Neural cell (in vitro differentiated cells): ENCODE data around the gene FCHO1. TPM values are rescaled to one million over a fixed set of nuclear protein-coding genes. Genes with fewer than 3 reads are reported as not detected.

Experiments
- H2AFZ ChIP-seq: fragments of 200-600, 300-800 bp; sonication (generic), shearing (Covaris generic); 2 replicates; pipeline ENCODE4 v1.6.0; 2014; ENCODE audit warnings: low read depth, mild to moderate bottlenecking, antibody characterized with exemption, low read length, moderate library complexity
- H3F3A ChIP-seq: fragments of 200-600 bp; shearing (Covaris generic); 2 replicates; pipeline ENCODE4 v1.6.1; 2016; ENCODE audit warnings: mild to moderate bottlenecking, moderate library complexity, mixed read lengths, antibody characterized with exemption, low read length; ENCODE audit not compliant: insufficient read depth, poor library complexity, severe bottlenecking
- H3K27ac ChIP-seq: fragments of 200-600, 300-800 bp; sonication (generic), shearing (Covaris generic); 2 replicates; pipeline ENCODE4 v1.5.1; 2014; ENCODE audit warnings: mild to moderate bottlenecking, low read length, moderate library complexity
- H3K27me3 ChIP-seq: fragments of 300-800, 200-600 bp; sonication (generic), shearing (Covaris generic); 2 replicates; pipeline ENCODE4 v1.6.0; 2014; ENCODE audit warnings: mild to moderate bottlenecking, low read depth, low read length, moderate library complexity; ENCODE audit not compliant: insufficient read depth
- H3K36me3 ChIP-seq: fragments of 300-800, 200-600 bp; sonication (generic), shearing (Covaris generic); 2 replicates; pipeline ENCODE4 v1.5.1; 2014; ENCODE audit warnings: mild to moderate bottlenecking, antibody characterized with exemption, low read length, moderate library complexity; ENCODE audit not compliant: insufficient read depth
- H3K4me2 ChIP-seq: fragments of 300-800, 200-600 bp; sonication (generic), shearing (Covaris generic); 2 replicates; pipeline ENCODE4 v1.6.0; 2014; ENCODE audit warnings: mild to moderate bottlenecking, low read length
- H3K4me3 ChIP-seq: fragments of 300-800, 200-600 bp; sonication (generic), shearing (Covaris generic); 2 replicates; pipeline ENCODE4 v1.5.1; 2014; ENCODE audit warnings: mild to moderate bottlenecking, low read length, moderate library complexity
- H3K79me2 ChIP-seq: fragments of 200-600 bp; shearing (Covaris generic); replicated peaks from 2 replicates; pipeline ENCODE4 v1.6.0; 2014; ENCODE audit warnings: mild to moderate bottlenecking, low read length, moderate library complexity; ENCODE audit not compliant: insufficient read depth
- H3K9ac ChIP-seq: fragments of 300-800, 200-600 bp; sonication (generic), shearing (Covaris generic); 2 replicates; pipeline ENCODE4 v1.6.1; 2016; ENCODE audit warnings: mild to moderate bottlenecking, low read length, mixed read lengths
- H3K9me2 ChIP-seq: fragments of 200-600 bp; shearing (Covaris generic); 2 replicates; pipeline ENCODE4 v1.6.1; 2016; ENCODE audit warnings: mild to moderate bottlenecking, low read length, mixed read lengths; ENCODE audit not compliant: insufficient read depth
- H3K9me3 ChIP-seq: fragments of 200-600, 300-800 bp; sonication (generic), shearing (Covaris generic); 2 replicates; pipeline ENCODE4 v1.6.1; 2016; ENCODE audit warnings: mild to moderate bottlenecking, mixed run types, low read length, moderate library complexity, mixed read lengths
- H4K20me1 ChIP-seq: fragments of 200-600 bp; shearing (Covaris generic); 2 replicates; pipeline ENCODE4 v1.6.1; 2016; ENCODE audit warnings: mild to moderate bottlenecking, mixed run types; ENCODE audit not compliant: insufficient read depth
- CTCF ChIP-seq: fragments of 450-650 bp; IDR thresholded peaks from 2 replicates; pipeline ENCODE4 v1.5.1; 2014; ENCODE audit warnings: antibody characterized with exemption, mild to moderate bottlenecking, moderate library complexity; ENCODE audit not compliant: poor library complexity, severe bottlenecking
- EP300 ChIP-seq: fragments of 450-650 bp; conservative IDR thresholded peaks from 2 replicates; pipeline ENCODE4 v1.6.1; 2014; ENCODE audit warnings: antibody characterized with exemption, mild to moderate bottlenecking, moderate library complexity; ENCODE audit not compliant: poor library complexity, severe bottlenecking
- EZH2 ChIP-seq: fragments of 200-600, 300-800 bp; shearing (Covaris generic), sonication (generic); IDR thresholded peaks from 2 replicates; pipeline ENCODE4 v1.6.1; 2014; ENCODE audit warnings: antibody characterized with exemption, low read length, borderline replicate concordance, mild to moderate bottlenecking; ENCODE audit not compliant: insufficient read depth, poor library complexity, severe bottlenecking
- MXI1 ChIP-seq: fragments of 450-650 bp; conservative IDR thresholded peaks from 2 replicates; pipeline ENCODE4 v1.6.1; 2014; ENCODE audit warnings: antibody characterized with exemption, mild to moderate bottlenecking; ENCODE audit not compliant: poor library complexity, severe bottlenecking
- POLR2AphosphoS5 ChIP-seq: IDR thresholded peaks from 2 replicates; pipeline ENCODE4 v1.6.1; 2012
- RAD21 ChIP-seq: fragments of 450-650 bp; conservative IDR thresholded peaks from 2 replicates; pipeline ENCODE4 v1.6.1; 2014; ENCODE audit warnings: antibody characterized with exemption, mild to moderate bottlenecking, moderate library complexity
- REST ChIP-seq: IDR thresholded peaks from 2 replicates; pipeline ENCODE4 v1.6.1; 2012; ENCODE audit warnings: borderline replicate concordance
- SMC3 ChIP-seq: fragments of 450-650 bp; conservative IDR thresholded peaks from 2 replicates; pipeline ENCODE4 v1.6.1; 2014; ENCODE audit warnings: antibody characterized with exemption, mild to moderate bottlenecking, moderate library complexity; ENCODE audit not compliant: poor library complexity
- TAF1 ChIP-seq: IDR thresholded peaks from 2 replicates; pipeline ENCODE4 v1.6.1; 2012; ENCODE audit warnings: low read depth
- polyA plus RNA-seq: library from polyadenylated mRNA; depleted of rRNA; stranded (reverse); fragments of >200 nt; gene quantifications from 2 replicates; pipeline ENCODE4 v1.2.3, GENCODE V29; 2014

The FCHO1 gene
- polyA plus RNA-seq, 1 donor from 2014 or later = 39.7 TPM

DNA sequence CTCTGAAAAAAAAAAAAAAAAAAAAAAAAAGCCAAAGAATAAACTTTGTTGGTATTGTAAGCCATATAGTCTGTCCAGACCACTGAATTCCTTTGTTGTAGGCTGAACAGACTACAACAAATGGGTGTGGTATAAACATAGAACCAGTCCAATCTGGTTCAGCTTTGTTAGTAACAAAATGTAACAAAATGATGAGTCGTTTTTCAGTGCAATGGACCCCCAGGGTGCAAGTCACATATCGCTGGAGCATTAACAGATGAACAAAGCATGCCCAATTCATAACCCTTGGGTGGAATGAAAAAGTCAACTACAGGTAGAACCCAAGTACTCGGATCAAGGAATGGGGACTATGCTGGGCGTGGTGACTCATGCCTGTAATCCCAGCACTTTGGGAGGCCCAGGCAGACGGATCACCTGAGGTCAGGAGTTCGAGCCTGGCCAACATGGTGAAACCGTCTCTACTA is 13.6 kb upstream of the FCHO1 start:
- Histone ChIP-seq H3K79me2 (no peaks in the 10 kb centered on the region), H3K9me3 (peaks cover 3% of the 10 kb centered on the region), H4K20me1 (no peaks in the 10 kb centered on the region), H3K36me3 (no peaks in the 10 kb centered on the region), H2AFZ (no peak overlapping the region), H3K27me3 (no peaks in the 10 kb centered on the region), H3K27ac (no peak overlapping the region), H3F3A (no peaks in the 10 kb centered on the region), H3K9ac (no peak overlapping the region), H3K4me2 (no peak overlapping the region), H3K9me2 (no peaks in the 10 kb centered on the region), H3K4me3 (no peak overlapping the region)
- TF ChIP-seq MXI1 (no peak), EZH2 (no peak), TAF1 (no peak), RAD21 (no peak), EP300 (no peak), SMC3 (no peak), CTCF (no peak), REST (no peak), POLR2AphosphoS5 (no peak)

- H3K27ac ChIP-seq = no peak overlapping the region
- no peak overlapping the region for H2AFZ ChIP-seq
- TF ChIP-seq SMC3 = no peak
- H3K9me2 ChIP-seq = no peaks in the 10 kb centered on the region
- H3K27me3 ChIP-seq = no peaks in the 10 kb centered on the region
- H3K4me3 ChIP-seq = no peak overlapping the region
- H3K9me3 ChIP-seq = peaks cover 3% of the 10 kb centered on the region
- no peaks in the 10 kb centered on the region for H3K36me3 ChIP-seq
- H3K79me2 ChIP-seq = no peaks in the 10 kb centered on the region
- no peak overlapping the region for H3K9ac ChIP-seq
- no peaks in the 10 kb centered on the region for H3F3A ChIP-seq
- H3K4me2 ChIP-seq = no peak overlapping the region
- H4K20me1 ChIP-seq = no peaks in the 10 kb centered on the region
Measured at GRCh38 chr19:17739121-17739875, 12.0 kb upstream of the FCHO1 start.
